ENCODE results near the gene ADGRB3. TPM values are rescaled to one million over a fixed set of nuclear protein-coding genes. Genes with fewer than 3 reads are reported as not detected.

ADGRB3 gene
- total RNA-seq, 1 experiment from 2014 or later: 0.09 TPM

GRCh38 chr6:68639211-68639610 lies 4.1 kb downstream of the ADGRB3 start:
- peak overlapping the region; percentile 71 for H3K4me3 Mint-ChIP-seq (ENCODE audit: low read depth, unreplicated experiment)
- H3K36me3 Mint-ChIP-seq (ENCODE audit: insufficient read depth, unreplicated experiment): peaks cover 20% of the 10 kb centered on the region
- no peak overlapping the region for H3K27ac Mint-ChIP-seq (ENCODE audit: unreplicated experiment)
- H3K9me3 Mint-ChIP-seq (ENCODE audit: low read depth, unreplicated experiment): no peaks in the 10 kb centered on the region
- peaks cover 27% of the 10 kb centered on the region for H3K4me1 Mint-ChIP-seq (ENCODE audit: low read depth, unreplicated experiment)
- BruUV-seq (replicated peaks): no TSS peak
- TF ChIP-seq, protein P1, sequence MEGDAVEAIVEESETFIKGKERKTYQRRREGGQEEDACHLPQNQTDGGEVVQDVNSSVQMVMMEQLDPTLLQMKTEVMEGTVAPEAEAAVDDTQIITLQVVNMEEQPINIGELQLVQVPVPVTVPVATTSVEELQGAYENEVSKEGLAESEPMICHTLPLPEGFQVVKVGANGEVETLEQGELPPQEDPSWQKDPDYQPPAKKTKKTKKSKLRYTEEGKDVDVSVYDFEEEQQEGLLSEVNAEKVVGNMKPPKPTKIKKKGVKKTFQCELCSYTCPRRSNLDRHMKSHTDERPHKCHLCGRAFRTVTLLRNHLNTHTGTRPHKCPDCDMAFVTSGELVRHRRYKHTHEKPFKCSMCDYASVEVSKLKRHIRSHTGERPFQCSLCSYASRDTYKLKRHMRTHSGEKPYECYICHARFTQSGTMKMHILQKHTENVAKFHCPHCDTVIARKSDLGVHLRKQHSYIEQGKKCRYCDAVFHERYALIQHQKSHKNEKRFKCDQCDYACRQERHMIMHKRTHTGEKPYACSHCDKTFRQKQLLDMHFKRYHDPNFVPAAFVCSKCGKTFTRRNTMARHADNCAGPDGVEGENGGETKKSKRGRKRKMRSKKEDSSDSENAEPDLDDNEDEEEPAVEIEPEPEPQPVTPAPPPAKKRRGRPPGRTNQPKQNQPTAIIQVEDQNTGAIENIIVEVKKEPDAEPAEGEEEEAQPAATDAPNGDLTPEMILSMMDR (IDR thresholded peaks at IDR 0.05; ENCODE audit: unreplicated experiment): no peak
- CTCF ChIA-PET: no interaction called here
- intact Hi-C loops (cut with micrococcal nuclease; ENCODE audit: unreplicated experiment): loop anchor here (10.0 kb wide), 2 partner anchors 516 to 1096 kb away; no protein-coding TSS in a partner anchor
- H3K27me3 Mint-ChIP-seq (ENCODE audit: unreplicated experiment): peaks cover 37% of the 10 kb centered on the region
- no peak for DNase-seq

- Mint-ChIP-seq H3K4me3 (ENCODE audit: low read depth, unreplicated experiment) (peak overlapping the region; percentile 71), H3K4me1 (ENCODE audit: low read depth, unreplicated experiment) (peaks cover 27% of the 10 kb centered on the region), H3K36me3 (ENCODE audit: insufficient read depth, unreplicated experiment) (peaks cover 12% of the 10 kb centered on the region), H3K9me3 (ENCODE audit: low read depth, unreplicated experiment) (no peaks in the 10 kb centered on the region), H3K27me3 (ENCODE audit: unreplicated experiment) (peaks cover 29% of the 10 kb centered on the region), H3K27ac (ENCODE audit: unreplicated experiment) (peak overlapping the region; percentile 40)
- DNase-seq: no peak
- intact Hi-C loops (cut with micrococcal nuclease; ENCODE audit: unreplicated experiment): loop anchor here (2.0 to 10.0 kb wide), 3 partner anchors 323 to 1095 kb away; no protein-coding TSS in a partner anchor
- CTCF ChIA-PET: no interaction called here
- TF ChIP-seq, protein P1 (IDR thresholded peaks at IDR 0.05; ENCODE audit: unreplicated experiment): no peak
- BruUV-seq (replicated peaks): no TSS peak
These were observed 4.9 kb downstream of the ADGRB3 start for GRCh38 chr6:68639826-68640490.

DNA sequence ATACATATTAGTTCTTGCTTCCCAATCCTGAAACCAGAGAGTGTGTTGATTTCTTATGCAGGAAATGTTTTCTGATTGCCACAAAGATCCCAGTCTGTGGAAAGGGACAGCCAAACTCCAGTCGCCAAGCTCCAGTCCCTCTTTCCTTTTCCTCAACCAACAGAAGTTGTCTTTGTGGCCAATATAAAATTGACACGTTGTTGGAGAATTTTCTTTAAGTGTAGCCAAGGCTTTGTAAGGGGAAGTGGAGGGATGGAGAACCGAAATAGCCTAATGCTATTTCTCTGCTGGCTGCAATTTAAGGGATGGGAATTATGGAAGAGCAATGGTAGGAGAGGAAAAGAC lies 5.4 kb downstream of the ADGRB3 start:
- H3K9me3 Mint-ChIP-seq (ENCODE audit: low read depth, unreplicated experiment): no peaks in the 10 kb centered on the region
- intact Hi-C loops (cut with micrococcal nuclease; ENCODE audit: unreplicated experiment): loop anchor here (2.0 kb wide), 1 partner anchor 322 kb away; no protein-coding TSS in a partner anchor
- DNase-seq: no peak
- H3K4me1 Mint-ChIP-seq (ENCODE audit: low read depth, unreplicated experiment): peaks cover 26% of the 10 kb centered on the region
- peaks cover 24% of the 10 kb centered on the region for H3K27me3 Mint-ChIP-seq (ENCODE audit: unreplicated experiment)
- peaks cover 7% of the 10 kb centered on the region for H3K36me3 Mint-ChIP-seq (ENCODE audit: insufficient read depth, unreplicated experiment)
- CTCF ChIA-PET: no interaction called here
- H3K27ac Mint-ChIP-seq (ENCODE audit: unreplicated experiment): peak overlapping the region; percentile 40
- TF ChIP-seq, protein P1 (IDR thresholded peaks at IDR 0.05; ENCODE audit: unreplicated experiment): no peak
- peak overlapping the region; percentile 71 for H3K4me3 Mint-ChIP-seq (ENCODE audit: low read depth, unreplicated experiment)
- BruUV-seq (replicated peaks): no TSS peak

- no peak overlapping the region for H3K4me3 Mint-ChIP-seq (ENCODE audit: low read depth, unreplicated experiment)
- no peak for DNase-seq
- H3K36me3 Mint-ChIP-seq (ENCODE audit: insufficient read depth, unreplicated experiment): no peaks in the 10 kb centered on the region
- CTCF ChIA-PET: no interaction called here
- H3K4me1 Mint-ChIP-seq (ENCODE audit: low read depth, unreplicated experiment): peaks cover 19% of the 10 kb centered on the region
- H3K27me3 Mint-ChIP-seq (ENCODE audit: unreplicated experiment): peaks cover 24% of the 10 kb centered on the region
- TF ChIP-seq, protein P1 (IDR thresholded peaks at IDR 0.05; ENCODE audit: unreplicated experiment): no peak
- H3K9me3 Mint-ChIP-seq (ENCODE audit: low read depth, unreplicated experiment): no peaks in the 10 kb centered on the region
- intact Hi-C loops (cut with micrococcal nuclease; ENCODE audit: unreplicated experiment): loop anchor here (2.0 kb wide), 1 partner anchor 322 kb away; no protein-coding TSS in a partner anchor
- no peak overlapping the region for H3K27ac Mint-ChIP-seq (ENCODE audit: unreplicated experiment)
- no TSS peak for BruUV-seq (replicated peaks)
These were observed 6.1 kb downstream of the ADGRB3 start for GRCh38 chr6:68641172-68641571.

Data from Calu3 (cell line).